SU-DHL-6 (cell line): ENCODE results near the gene SCNM1.

Experiments used
- EZH2phosphoT487 ChIP-seq: fragments of 200-600 bp; sonication (generic), shearing (Covaris generic); conservative IDR thresholded peaks from 2 replicates; pipeline ENCODE4 v1.6.1; 2018; ENCODE audit warnings: mild to moderate bottlenecking, antibody characterized with exemption, low read length, moderate library complexity, mixed read lengths
- TF ChIP-seq, protein P1 (sequence below): fragments of 200-600 bp; sonication (generic); IDR thresholded peaks from one replicate; pipeline ENCODE4 v1.5.1; 2017; ENCODE audit warnings: antibody characterized with exemption, mild to moderate bottlenecking, low read length, moderate library complexity; ENCODE audit not compliant: insufficient read depth, poor library complexity, severe bottlenecking

GRCh38 chr1:151197863-151198253 lies 31.9 kb downstream of the SCNM1 start:
- TF ChIP-seq, protein P1, sequence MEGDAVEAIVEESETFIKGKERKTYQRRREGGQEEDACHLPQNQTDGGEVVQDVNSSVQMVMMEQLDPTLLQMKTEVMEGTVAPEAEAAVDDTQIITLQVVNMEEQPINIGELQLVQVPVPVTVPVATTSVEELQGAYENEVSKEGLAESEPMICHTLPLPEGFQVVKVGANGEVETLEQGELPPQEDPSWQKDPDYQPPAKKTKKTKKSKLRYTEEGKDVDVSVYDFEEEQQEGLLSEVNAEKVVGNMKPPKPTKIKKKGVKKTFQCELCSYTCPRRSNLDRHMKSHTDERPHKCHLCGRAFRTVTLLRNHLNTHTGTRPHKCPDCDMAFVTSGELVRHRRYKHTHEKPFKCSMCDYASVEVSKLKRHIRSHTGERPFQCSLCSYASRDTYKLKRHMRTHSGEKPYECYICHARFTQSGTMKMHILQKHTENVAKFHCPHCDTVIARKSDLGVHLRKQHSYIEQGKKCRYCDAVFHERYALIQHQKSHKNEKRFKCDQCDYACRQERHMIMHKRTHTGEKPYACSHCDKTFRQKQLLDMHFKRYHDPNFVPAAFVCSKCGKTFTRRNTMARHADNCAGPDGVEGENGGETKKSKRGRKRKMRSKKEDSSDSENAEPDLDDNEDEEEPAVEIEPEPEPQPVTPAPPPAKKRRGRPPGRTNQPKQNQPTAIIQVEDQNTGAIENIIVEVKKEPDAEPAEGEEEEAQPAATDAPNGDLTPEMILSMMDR = no peak
- TF ChIP-seq EZH2phosphoT487 = no peak
